ENCODE measurements around the gene HIBCH.
"Not testable (repeated sequence)": the region's sequence is repeated elsewhere in the genome, so short reads cannot be mapped to it uniquely, and the experiment has no call there.

Gene HIBCH

GRCh38 chr2:190162851-190163250 lies 156.8 kb downstream of the HIBCH start:
- TF ChIP-seq CTCF (IDR thresholded peaks at IDR 0.05), result no peak
- Histone ChIP-seq H3K79me2 (no peaks in the 10 kb centered on the region), H3K4me3 (ENCODE audit: low read depth, low read length) (no peak overlapping the region), H3K27me3 (ENCODE audit: control insufficient read depth, insufficient read depth, low read length) (no peaks in the 10 kb centered on the region), H3K4me1 (no peaks in the 10 kb centered on the region), H3K4me2 (ENCODE audit: low read length) (no peak overlapping the region), H3K9ac (no peak overlapping the region), H3K27ac (no peak overlapping the region), H3K9me3 (ENCODE audit: control insufficient read depth, low read length) (no peaks in the 10 kb centered on the region), H2AFZ (no peak overlapping the region), H3K36me3 (ENCODE audit: control insufficient read depth, insufficient read depth, low read length) (no peaks in the 10 kb centered on the region)

DNA sequence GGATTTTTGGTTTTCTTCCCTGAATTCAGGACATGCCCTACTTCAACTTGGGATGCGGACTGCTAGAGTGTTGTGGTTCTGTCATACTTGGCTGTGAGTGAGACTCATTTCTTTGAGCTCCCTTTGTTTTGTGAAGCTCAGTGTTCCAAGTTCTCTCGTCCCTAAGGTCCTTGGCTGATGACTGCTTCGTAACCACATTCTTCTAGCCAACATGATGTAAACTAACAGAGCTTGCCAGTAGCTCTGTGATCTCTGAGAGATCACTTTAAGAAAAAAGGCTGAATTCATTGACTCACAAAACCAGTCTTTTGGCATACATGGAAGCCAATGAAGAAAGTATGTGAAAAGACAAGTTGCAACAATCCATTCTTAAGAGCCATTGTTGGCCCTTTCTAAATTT lies 160.2 kb downstream of the HIBCH start:
- TF ChIP-seq CTCF (IDR thresholded peaks at IDR 0.05), result no peak
- Histone ChIP-seq H2AFZ (no peak overlapping the region), H3K9me3 (ENCODE audit: control insufficient read depth, low read length) (no peaks in the 10 kb centered on the region), H3K4me2 (ENCODE audit: low read length) (no peak overlapping the region), H3K27me3 (ENCODE audit: control insufficient read depth, insufficient read depth, low read length) (no peaks in the 10 kb centered on the region), H3K4me3 (ENCODE audit: low read depth, low read length) (no peak overlapping the region), H3K9ac (no peak overlapping the region), H3K36me3 (ENCODE audit: control insufficient read depth, insufficient read depth, low read length) (no peaks in the 10 kb centered on the region), H3K79me2 (no peaks in the 10 kb centered on the region), H3K27ac (no peak overlapping the region), H3K4me1 (no peaks in the 10 kb centered on the region)

DNA sequence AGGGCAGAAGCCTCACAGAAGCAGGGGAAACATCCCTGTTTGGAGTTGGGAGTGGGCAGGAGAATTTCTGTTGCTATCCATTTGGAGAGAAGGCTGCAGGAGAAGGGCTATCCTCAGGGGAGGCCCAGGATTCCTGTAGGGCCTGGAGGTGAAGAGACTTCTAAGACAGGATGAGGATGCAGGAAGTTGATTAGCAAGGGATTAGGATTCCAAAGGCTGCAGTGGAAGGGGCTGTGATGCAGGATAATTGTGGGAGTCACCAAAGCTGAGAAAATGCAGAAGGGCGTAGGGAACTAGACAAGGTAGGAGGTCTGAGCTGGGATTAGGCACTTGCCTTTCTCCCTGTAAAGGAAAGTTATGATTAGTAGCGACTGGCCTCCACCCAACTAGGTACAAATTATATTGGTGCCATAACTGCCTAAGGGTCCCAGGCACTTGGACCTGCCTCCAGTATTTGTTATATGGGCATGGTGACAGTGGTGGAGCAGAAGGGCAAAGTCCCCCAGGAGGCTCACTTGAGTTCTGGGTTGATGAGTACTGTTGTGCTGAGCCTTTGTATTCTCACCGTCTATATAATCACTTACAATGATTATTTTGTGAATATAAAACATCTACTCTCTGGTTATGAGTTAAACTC lies 160.7 kb downstream of the HIBCH start:
- Histone ChIP-seq H3K4me3 (ENCODE audit: low read depth, low read length) (no peak overlapping the region), H3K9me3 (ENCODE audit: control insufficient read depth, low read length) (no peaks in the 10 kb centered on the region), H3K9ac (no peak overlapping the region), H3K27ac (no peak overlapping the region), H3K27me3 (ENCODE audit: control insufficient read depth, insufficient read depth, low read length) (no peaks in the 10 kb centered on the region), H2AFZ (no peak overlapping the region), H3K4me2 (ENCODE audit: low read length) (no peak overlapping the region), H3K4me1 (no peaks in the 10 kb centered on the region), H3K79me2 (no peaks in the 10 kb centered on the region), H3K36me3 (ENCODE audit: control insufficient read depth, insufficient read depth, low read length) (no peaks in the 10 kb centered on the region)
- TF ChIP-seq CTCF (IDR thresholded peaks at IDR 0.05), result no peak

- H3K27me3 ChIP-seq (ENCODE audit: control insufficient read depth, insufficient read depth, low read length); H2AFZ ChIP-seq; H3K9ac ChIP-seq; H3K4me2 ChIP-seq (ENCODE audit: low read length); H3K9me3 ChIP-seq (ENCODE audit: control insufficient read depth, low read length); H3K36me3 ChIP-seq (ENCODE audit: control insufficient read depth, insufficient read depth, low read length); H3K4me3 ChIP-seq (ENCODE audit: low read depth, low read length); H3K79me2 ChIP-seq; H3K27ac ChIP-seq; H3K4me1 ChIP-seq: not testable (repeated sequence)
Measured at GRCh38 chr2:190157613-190158528, 161.8 kb downstream of the HIBCH start.

- Histone ChIP-seq H2AFZ (no peak overlapping the region), H3K4me2 (ENCODE audit: low read length) (no peak overlapping the region), H3K9ac (no peak overlapping the region), H3K79me2 (no peaks in the 10 kb centered on the region), H3K27me3 (ENCODE audit: control insufficient read depth, insufficient read depth, low read length) (no peaks in the 10 kb centered on the region), H3K36me3 (ENCODE audit: control insufficient read depth, insufficient read depth, low read length) (no peaks in the 10 kb centered on the region), H3K9me3 (ENCODE audit: control insufficient read depth, low read length) (no peaks in the 10 kb centered on the region), H3K4me3 (ENCODE audit: low read depth, low read length) (no peak overlapping the region), H3K4me1 (no peaks in the 10 kb centered on the region), H3K27ac (no peak overlapping the region)
- no peak for TF ChIP-seq CTCF (IDR thresholded peaks at IDR 0.05)
Measured at GRCh38 chr2:190156530-190157212, 163.0 kb downstream of the HIBCH start.

Measured in parathyroid adenoma (tissue), 2 donors.